ENCODE results near the gene TULP4.
"Not testable (repeated sequence)": the region's sequence is repeated elsewhere in the genome, so short reads cannot be mapped to it uniquely, and the experiment has no call there.

Gene TULP4

GRCh38 chr6:158538741-158539140 lies 226.5 kb downstream of the TULP4 start:
- no peak for DNase-seq

- no peak for DNase-seq
These were observed 227.1 kb downstream of the TULP4 start for GRCh38 chr6:158539413-158539812.

- DNase-seq: no peak
These were observed 227.6 kb downstream of the TULP4 start for GRCh38 chr6:158539881-158540280.

GRCh38 chr6:158543606-158544185 lies 231.4 kb downstream of the TULP4 start:
- DNase-seq: no peak

- DNase-seq: no peak
These were observed 232.2 kb downstream of the TULP4 start for GRCh38 chr6:158544428-158544827.

- DNase-seq: no peak
These were observed 233.0 kb downstream of the TULP4 start for GRCh38 chr6:158545043-158545966.

- peak; percentile 93 for DNase-seq
These were observed 236.3 kb downstream of the TULP4 start for GRCh38 chr6:158548418-158549161.

- DNase-seq: no peak
These were observed 240.0 kb downstream of the TULP4 start for GRCh38 chr6:158552055-158552795.

- DNase-seq: no peak
These were observed 240.5 kb downstream of the TULP4 start for GRCh38 chr6:158552796-158553138.

- peak; percentile 14 for DNase-seq
These were observed 242.5 kb downstream of the TULP4 start for GRCh38 chr6:158554611-158555361.

GRCh38 chr6:158556113-158556512 lies 243.8 kb downstream of the TULP4 start:
- no peak for DNase-seq

- DNase-seq: not testable (repeated sequence)
These were observed 244.8 kb downstream of the TULP4 start for GRCh38 chr6:158557110-158557509.

- DNase-seq: no peak
These were observed 245.7 kb downstream of the TULP4 start for GRCh38 chr6:158557927-158558326.

- no peak for DNase-seq
These were observed 246.4 kb downstream of the TULP4 start for GRCh38 chr6:158558415-158559306.

GRCh38 chr6:158559338-158559894 lies 247.2 kb downstream of the TULP4 start:
- no peak for DNase-seq

- DNase-seq: peak; percentile 91
These were observed 247.9 kb downstream of the TULP4 start, which contains the start of gene TMEM181 for GRCh38 chr6:158559895-158560835. TSS of gene TMEM181 (plus strand) at chr6:158560091. CDS start at chr6:158560225, 134 bp downstream.

GRCh38 chr6:158560836-158561320 lies 248.6 kb downstream of the TULP4 start:
- peak; percentile 46 for DNase-seq
